GM10248 (cell line): ENCODE results near the gene FRK.
"Not testable (repeated sequence)": the region's sequence is repeated elsewhere in the genome, so short reads cannot be mapped to it uniquely, and the experiment has no call there.

Experiments
- CTCF ChIA-PET: fragments of 300-600 bp; sonication (Branson Sonifier 250); formaldehyde crosslinking; extraction: SDS; loops from one replicate; lab custom pipeline; 2021; ENCODE audit warnings: antibody characterized with exemption; lab: Yijun Ruan, JAX
- POLR2A ChIA-PET: fragments of 350-650 bp; sonication (Branson Sonifier 250); formaldehyde crosslinking; extraction: SDS; loops from one replicate; lab custom pipeline; 2020; ENCODE audit warnings: antibody characterized with exemption; lab: Yijun Ruan, JAX
- DNase-seq: peaks from one replicate; pipeline ENCODE4 v3.0.0; 2012; ENCODE audit errors: extremely low spot score
- CTCF ChIP-seq: IDR thresholded peaks from 2 replicates; pipeline ENCODE4 v1.5.1; 2012; ENCODE audit warnings: mild to moderate bottlenecking, low read depth; ENCODE audit errors: extremely low read depth, missing control alignments, control extremely low read depth

The FRK gene

GRCh38 chr6:116101790-116102189 lies 41.1 kb upstream of the FRK start:
- POLR2A ChIA-PET: no interaction called here
- no peak for TF ChIP-seq CTCF
- no peak for DNase-seq
- CTCF ChIA-PET: interaction anchor here (1.3 to 5.2 kb wide), 8 partner anchors 10 to 90 kb away, joined by 3 to 59 read pairs (median 8); partner anchors contain the start of gene FRK

- POLR2A ChIA-PET: interaction anchor here (1.1 kb wide), 1 partner anchor 90 kb away, joined by 3 read pairs; no protein-coding TSS in a partner anchor
- no peak for TF ChIP-seq CTCF
- CTCF ChIA-PET: interaction anchor here (1.0 to 5.2 kb wide), 10 partner anchors 10 to 104 kb away, joined by 3 to 59 read pairs (median 6); partner anchors contain the start of gene FRK
- no peak for DNase-seq
These were observed 40.6 kb upstream of the FRK start for GRCh38 chr6:116101302-116101718.

GRCh38 chr6:116100419-116101301 lies 40.0 kb upstream of the FRK start, which contains the start of gene NT5DC1:
Gene NT5DC1 (plus strand): TSS chr6:116100853. CDS start chr6:116100931, 78 bp downstream.
- POLR2A ChIA-PET: interaction anchor here (1.1 kb wide), 1 partner anchor 89 kb away, joined by 3 read pairs; no protein-coding TSS in a partner anchor
- peak; percentile 19 for TF ChIP-seq CTCF

GRCh38 chr6:116099036-116099435 lies 38.3 kb upstream of the FRK start:
- TF ChIP-seq CTCF: no peak
- POLR2A ChIA-PET: no interaction called here
- CTCF ChIA-PET: interaction anchor here (4.1 to 5.0 kb wide), 2 partner anchors 13 to 87 kb away, joined by 26 to 50 read pairs; no protein-coding TSS in a partner anchor
- no peak for DNase-seq

More at GRCh38 chr6:116100419-116101301, 40.0 kb upstream of the FRK start, which contains the start of gene NT5DC1:
- DNase-seq: peak; percentile 93
- CTCF ChIA-PET: interaction anchor here (0.8 to 5.2 kb wide), 12 partner anchors 8 to 103 kb away, joined by 3 to 59 read pairs (median 6); partner anchors contain the start of gene FRK

- peak; percentile 32 for TF ChIP-seq CTCF
- DNase-seq: no peak
- POLR2A ChIA-PET: no interaction called here
These were observed 36.5 kb upstream of the FRK start for GRCh38 chr6:116096979-116097816.

GRCh38 chr6:116096048-116096759 lies 35.5 kb upstream of the FRK start:
- POLR2A ChIA-PET, DNase-seq: not testable (repeated sequence)
- CTCF ChIA-PET: interaction anchor here (0.6 to 5.0 kb wide), 21 partner anchors 9 to 166 kb away, joined by 3 to 50 read pairs (median 4); partner anchors contain the start of gene FRK

More at GRCh38 chr6:116096979-116097816, 36.5 kb upstream of the FRK start:
- CTCF ChIA-PET: interaction anchor here (1.1 to 5.0 kb wide), 17 partner anchors 8 to 94 kb away, joined by 3 to 50 read pairs (median 4); no protein-coding TSS in a partner anchor
